ENCODE data around the gene KAZN.

KAZN gene

DNA sequence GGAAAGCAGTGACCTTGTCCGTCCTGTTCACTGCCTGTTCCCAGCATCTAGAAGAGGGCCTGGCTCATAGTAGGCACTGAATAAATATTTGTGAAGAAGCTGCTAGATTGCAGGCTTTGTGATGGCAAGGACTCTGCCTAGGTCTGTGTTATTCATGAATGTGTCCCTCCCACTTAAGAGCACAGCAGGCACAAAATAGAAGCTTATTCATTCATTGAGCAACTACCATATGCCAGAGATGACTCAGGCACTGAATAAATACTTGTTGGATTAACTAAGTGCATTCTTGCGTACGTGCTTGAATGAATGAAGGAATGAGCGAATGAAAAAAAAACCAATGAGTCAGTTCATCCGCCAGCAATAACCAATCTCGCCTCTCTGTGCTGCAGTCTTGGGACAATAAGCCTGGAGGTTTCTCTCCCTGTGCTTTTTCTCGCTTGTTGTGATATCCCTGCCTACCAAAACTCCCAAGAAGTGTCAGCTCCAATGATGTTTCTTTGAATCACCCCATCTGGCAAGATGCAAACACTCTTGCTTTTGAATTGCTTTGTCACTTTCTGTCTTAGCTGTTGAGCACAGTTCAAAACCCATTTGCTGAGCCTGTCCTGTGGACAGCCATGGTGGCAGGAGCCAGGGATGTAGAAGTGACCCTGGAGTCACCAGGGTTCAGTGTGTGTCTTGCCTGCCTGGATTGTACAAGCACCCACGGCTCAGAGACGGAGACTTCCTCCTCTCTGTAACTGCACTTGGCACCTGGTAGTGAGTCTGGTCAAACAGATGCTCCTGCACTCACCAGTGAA, 143.9 kb downstream of the KAZN start:
- Mint-ChIP-seq H3K36me3 (ENCODE audit: low read depth) (no peaks in the 10 kb centered on the region), H3K27me3 (peaks cover 52% of the 10 kb centered on the region), H3K4me3 (no peak overlapping the region), H3K4me1 (ENCODE audit: low read depth) (no peaks in the 10 kb centered on the region), H3K9me3 (no peaks in the 10 kb centered on the region), H3K27ac (no peak overlapping the region)
- DNase-seq = no peak

DNA sequence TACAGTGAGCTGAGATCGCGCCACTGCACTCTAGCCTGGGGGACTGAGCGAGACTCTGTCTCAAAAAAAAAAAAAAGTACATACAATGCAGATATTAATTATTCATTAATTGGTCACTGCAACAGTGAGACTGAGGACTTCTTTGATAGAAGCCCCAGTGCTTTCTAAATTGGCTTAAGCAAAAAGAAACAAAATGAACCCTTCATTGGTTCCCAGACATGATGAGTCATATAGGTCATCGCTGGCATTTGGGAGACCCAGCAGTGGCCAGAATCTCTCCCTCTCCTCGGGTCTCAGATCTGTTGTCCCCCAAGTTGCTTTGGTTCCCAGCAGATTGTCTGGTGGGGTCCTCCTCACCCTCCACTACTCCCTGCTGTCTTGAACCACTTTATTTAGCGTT, 144.9 kb downstream of the KAZN start:
- DNase-seq = no peak
- Mint-ChIP-seq H3K4me1 (ENCODE audit: low read depth) (no peaks in the 10 kb centered on the region), H3K27ac (no peak overlapping the region), H3K36me3 (ENCODE audit: low read depth) (no peaks in the 10 kb centered on the region), H3K9me3 (no peaks in the 10 kb centered on the region), H3K27me3 (peaks cover 47% of the 10 kb centered on the region), H3K4me3 (no peak overlapping the region)

DNA sequence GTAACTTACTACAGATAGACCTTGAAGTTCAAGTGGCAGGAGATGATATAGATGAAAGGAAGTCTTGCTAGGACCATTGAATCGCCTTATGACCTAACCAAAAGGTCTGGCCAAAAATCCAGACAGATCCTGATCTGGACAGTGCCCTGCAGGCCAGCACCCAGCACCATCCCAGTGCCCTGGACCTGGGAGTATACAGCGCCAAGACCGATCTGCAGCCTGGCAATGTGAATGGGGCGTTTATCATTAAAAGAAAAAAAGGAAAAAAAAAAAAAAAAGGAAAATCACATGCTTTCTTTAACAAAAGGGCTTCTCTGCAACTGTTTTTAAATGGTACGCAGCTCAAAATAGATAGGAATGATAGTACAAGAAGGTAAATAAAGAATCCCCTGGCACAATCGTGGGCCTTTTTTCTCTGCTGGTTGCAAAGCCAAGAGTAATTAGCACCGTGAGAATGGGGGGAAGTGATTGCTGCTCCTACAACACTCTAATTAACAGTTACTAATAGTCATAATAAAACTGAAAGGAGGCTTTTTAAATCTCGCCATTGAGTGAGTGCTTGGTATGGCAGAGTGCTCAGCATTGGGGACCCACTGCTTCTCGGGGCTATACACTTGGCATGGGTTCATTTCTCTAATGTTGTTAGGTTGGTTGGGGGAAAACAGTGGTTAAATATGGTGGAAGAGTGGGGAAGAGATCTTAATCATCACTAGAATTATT, 146.7 kb downstream of the KAZN start:
- H3K4me1 Mint-ChIP-seq (ENCODE audit: low read depth) = no peaks in the 10 kb centered on the region
- H3K9me3 Mint-ChIP-seq = no peaks in the 10 kb centered on the region
- H3K4me3 Mint-ChIP-seq = no peak overlapping the region
- no peaks in the 10 kb centered on the region for H3K36me3 Mint-ChIP-seq (ENCODE audit: low read depth)
- H3K27ac Mint-ChIP-seq = no peak overlapping the region
- DNase-seq = no peak
- peaks cover 32% of the 10 kb centered on the region for H3K27me3 Mint-ChIP-seq

DNA sequence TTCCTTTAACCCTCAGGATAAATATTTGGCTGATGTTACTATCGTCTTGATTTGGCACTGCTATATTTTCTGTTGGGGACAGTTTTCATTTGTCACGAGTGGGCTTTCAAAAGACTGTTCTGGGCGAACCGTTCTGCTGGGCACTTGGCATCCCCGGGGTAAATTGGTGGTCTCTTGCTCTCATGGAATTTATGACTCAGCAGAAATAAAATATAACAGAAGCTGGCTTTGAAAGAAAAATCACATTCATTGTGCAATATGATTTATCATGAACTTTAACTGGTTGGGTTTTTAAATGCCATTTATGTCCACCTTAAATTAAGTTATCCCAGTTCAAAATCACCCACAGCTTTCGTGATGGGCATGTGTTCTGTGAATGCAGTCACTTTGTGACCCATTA, 147.3 kb downstream of the KAZN start:
- Mint-ChIP-seq H3K27me3 (peaks cover 25% of the 10 kb centered on the region), H3K4me3 (no peak overlapping the region), H3K27ac (no peak overlapping the region), H3K36me3 (ENCODE audit: low read depth) (no peaks in the 10 kb centered on the region), H3K9me3 (no peaks in the 10 kb centered on the region), H3K4me1 (ENCODE audit: low read depth) (no peaks in the 10 kb centered on the region)
- DNase-seq = no peak

DNA sequence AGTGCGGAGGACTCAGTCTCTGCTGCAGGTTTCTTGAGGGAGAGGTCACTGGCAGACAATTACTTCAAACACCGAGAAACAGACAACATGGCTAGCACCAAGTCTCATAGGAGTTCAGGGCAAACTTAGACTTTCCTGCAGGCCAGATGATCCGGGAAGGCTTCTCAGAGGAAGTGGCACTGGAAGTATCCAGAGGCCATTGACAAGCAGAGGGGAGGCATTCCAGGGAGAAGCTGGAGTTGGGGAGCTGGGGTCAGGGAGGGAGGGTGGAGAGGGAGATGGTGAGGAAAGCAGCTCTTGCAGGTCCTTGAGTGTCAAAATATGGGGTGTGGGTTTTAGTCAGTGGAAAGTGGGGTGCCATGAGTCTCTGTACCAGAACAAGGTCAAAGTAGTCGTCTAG, 147.9 kb downstream of the KAZN start:
- no peak for DNase-seq
- peaks cover 19% of the 10 kb centered on the region for H3K27me3 Mint-ChIP-seq
- no peaks in the 10 kb centered on the region for H3K4me1 Mint-ChIP-seq (ENCODE audit: low read depth)
- H3K4me3 Mint-ChIP-seq = no peak overlapping the region
- H3K27ac Mint-ChIP-seq = no peak overlapping the region
- H3K36me3 Mint-ChIP-seq (ENCODE audit: low read depth) = no peaks in the 10 kb centered on the region
- no peaks in the 10 kb centered on the region for H3K9me3 Mint-ChIP-seq

DNA sequence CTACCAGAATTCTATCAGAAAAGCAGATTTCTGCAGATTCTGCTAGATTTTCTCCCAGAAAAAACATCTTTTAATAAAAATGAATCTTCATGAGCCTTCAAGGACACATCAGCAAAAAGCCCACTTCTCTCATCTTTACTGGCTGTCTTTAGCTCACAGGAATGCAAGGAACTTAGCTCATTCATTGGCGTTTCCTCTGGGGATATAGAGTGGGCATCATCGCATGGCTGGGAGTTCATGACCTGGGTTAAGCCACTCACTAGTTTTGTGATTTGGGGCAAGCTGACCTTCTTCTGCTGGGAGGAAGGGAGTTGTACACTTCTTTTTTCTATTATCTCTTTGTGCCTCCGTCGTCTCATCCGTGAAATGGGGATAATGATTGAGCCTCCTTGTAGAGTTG, 149.7 kb downstream of the KAZN start:
- H3K4me3 Mint-ChIP-seq = no peak overlapping the region
- DNase-seq = no peak
- no peaks in the 10 kb centered on the region for H3K9me3 Mint-ChIP-seq
- H3K36me3 Mint-ChIP-seq (ENCODE audit: low read depth) = no peaks in the 10 kb centered on the region
- no peak overlapping the region for H3K27ac Mint-ChIP-seq
- H3K4me1 Mint-ChIP-seq (ENCODE audit: low read depth) = no peaks in the 10 kb centered on the region
- peaks cover 4% of the 10 kb centered on the region for H3K27me3 Mint-ChIP-seq

DNA sequence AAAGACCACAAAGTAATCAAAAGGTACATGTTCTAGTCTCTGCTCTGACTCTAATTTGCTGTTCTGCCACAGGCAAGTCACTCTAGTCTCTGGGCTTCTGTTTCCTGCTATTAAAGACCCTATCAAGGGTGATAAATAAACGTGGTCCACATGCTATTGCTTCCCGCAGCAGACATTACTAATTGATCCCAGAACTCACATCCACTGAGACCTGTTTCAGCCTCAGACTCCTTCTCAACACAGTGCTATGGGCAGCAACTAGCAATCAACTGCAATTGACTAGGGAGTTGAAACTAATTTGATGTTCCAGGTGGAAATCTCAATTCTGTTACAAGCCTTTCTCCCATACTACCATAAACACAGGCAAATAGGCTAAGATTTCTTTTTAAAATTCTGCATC, 150.5 kb downstream of the KAZN start:
- Mint-ChIP-seq H3K27ac (no peak overlapping the region), H3K4me1 (ENCODE audit: low read depth) (no peaks in the 10 kb centered on the region), H3K9me3 (no peaks in the 10 kb centered on the region), H3K27me3 (no peaks in the 10 kb centered on the region), H3K36me3 (ENCODE audit: low read depth) (no peaks in the 10 kb centered on the region), H3K4me3 (no peak overlapping the region)
- no peak for DNase-seq

DNA sequence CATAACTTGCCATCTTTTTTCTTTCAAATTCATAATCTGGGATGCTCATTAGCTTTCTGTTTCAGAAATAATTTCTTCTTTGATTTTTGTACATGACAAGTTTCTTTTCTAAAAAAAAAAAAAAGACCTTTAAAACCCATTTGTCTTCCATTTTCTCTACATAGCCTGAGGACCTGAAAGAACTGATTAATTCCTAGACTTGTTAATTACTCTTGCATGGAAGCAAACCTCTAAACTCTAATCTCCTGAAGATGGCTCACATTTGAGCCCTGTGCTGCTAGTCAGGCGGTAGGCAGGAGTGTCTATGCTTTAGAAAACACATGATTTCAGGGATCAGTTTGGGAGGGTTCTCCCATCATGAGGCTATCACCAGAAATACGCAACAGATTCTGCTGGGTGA, 152.0 kb downstream of the KAZN start:
- Mint-ChIP-seq H3K36me3 (ENCODE audit: low read depth) (no peaks in the 10 kb centered on the region), H3K27ac (no peak overlapping the region), H3K27me3 (peaks cover 3% of the 10 kb centered on the region), H3K4me3 (no peak overlapping the region), H3K4me1 (ENCODE audit: low read depth) (no peaks in the 10 kb centered on the region), H3K9me3 (no peaks in the 10 kb centered on the region)
- DNase-seq = no peak

DNA sequence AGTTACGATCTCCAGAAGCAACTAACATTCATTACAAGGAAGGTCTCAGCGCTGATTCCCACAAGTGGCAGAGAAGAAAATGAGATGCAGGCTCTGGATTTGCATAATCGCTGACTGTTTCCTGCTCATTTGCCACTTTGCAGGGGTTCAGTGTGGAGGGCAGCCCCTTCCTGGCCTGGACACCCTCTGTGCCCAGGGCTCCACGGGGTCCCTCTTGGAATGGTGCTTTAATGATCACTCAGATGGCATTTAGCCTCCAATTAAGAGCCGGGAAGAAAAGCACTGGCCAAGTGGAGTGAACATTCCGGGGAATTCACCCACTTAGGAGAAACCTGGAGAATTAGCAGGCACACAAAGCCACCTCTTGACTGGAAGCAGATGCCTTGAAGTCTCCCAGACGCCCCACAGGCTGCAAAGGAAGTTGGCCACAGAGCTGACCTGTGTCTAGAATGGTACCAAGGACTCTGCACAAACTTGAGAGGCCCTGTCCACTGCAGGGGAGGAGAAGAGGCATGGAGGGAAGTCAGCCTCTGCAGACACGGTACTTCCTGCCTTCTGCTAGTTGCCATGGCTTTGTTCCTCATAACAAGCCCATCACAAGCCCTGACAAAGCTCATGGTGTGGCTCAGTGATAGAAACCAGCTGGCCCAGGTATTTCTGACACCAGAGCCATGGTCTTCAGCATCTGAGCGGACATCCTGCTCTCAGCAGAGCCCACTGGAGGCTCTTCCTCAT, 157.2 kb downstream of the KAZN start:
- Mint-ChIP-seq H3K9me3 (no peaks in the 10 kb centered on the region), H3K4me3 (no peak overlapping the region), H3K4me1 (ENCODE audit: low read depth) (no peaks in the 10 kb centered on the region), H3K27ac (no peak overlapping the region), H3K27me3 (peaks cover 10% of the 10 kb centered on the region), H3K36me3 (ENCODE audit: low read depth) (no peaks in the 10 kb centered on the region)
- no peak for DNase-seq

DNA sequence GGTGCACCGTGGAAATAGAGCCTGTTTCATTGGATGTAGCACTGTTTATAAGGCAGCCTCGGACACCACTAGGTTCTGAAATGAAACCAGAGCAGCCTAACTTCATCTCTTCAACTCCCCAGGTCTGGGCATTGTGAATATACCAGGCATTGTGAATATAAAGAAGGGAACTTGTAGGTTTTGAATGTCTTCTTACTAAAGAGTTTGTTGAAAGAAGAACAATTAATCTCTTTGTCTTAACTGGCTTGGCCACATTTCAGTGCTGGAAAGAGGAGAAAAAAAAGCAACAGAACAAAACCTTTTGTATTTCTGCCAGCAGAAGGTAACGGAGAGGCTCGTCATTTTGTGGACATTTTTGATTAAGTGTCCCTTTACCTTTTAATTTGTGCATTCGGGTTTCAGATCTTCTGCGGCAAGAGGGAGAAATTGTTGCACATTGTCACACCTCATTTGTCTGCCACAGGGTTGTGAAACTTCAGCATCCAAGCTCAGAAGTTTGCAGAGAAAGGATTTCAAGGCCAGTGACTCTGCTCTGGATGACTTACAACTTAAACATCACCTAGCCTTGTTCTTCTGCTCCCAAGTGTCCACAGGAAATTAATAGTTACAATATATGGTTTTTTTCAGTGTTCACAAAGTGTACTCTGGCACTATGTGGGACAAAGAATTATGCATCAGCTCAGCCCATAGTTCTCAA, 158.3 kb downstream of the KAZN start:
- no peak for DNase-seq
- no peaks in the 10 kb centered on the region for H3K9me3 Mint-ChIP-seq
- peaks cover 12% of the 10 kb centered on the region for H3K27me3 Mint-ChIP-seq
- H3K4me3 Mint-ChIP-seq = no peak overlapping the region
- H3K4me1 Mint-ChIP-seq (ENCODE audit: low read depth) = no peaks in the 10 kb centered on the region
- no peak overlapping the region for H3K27ac Mint-ChIP-seq
- H3K36me3 Mint-ChIP-seq (ENCODE audit: low read depth) = no peaks in the 10 kb centered on the region

DNA sequence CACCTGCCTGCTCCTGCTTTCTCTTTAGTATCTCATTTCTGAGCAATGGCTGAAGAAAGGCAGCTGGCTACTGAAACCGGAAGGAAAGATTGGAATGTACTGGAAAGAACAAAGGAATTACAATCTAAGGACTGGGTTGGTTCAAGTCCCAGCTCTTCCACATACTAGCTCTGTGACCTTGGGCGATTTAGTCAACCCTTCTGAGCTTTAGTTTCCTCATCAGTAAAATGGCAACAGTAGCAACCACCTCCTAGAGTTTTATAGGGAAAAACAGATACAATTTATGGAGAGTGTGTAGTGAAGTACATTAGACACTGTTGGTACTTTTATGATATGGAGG, 158.8 kb downstream of the KAZN start:
- no peaks in the 10 kb centered on the region for H3K4me1 Mint-ChIP-seq (ENCODE audit: low read depth)
- no peak overlapping the region for H3K4me3 Mint-ChIP-seq
- peaks cover 14% of the 10 kb centered on the region for H3K27me3 Mint-ChIP-seq
- DNase-seq = no peak
- no peaks in the 10 kb centered on the region for H3K36me3 Mint-ChIP-seq (ENCODE audit: low read depth)
- no peaks in the 10 kb centered on the region for H3K9me3 Mint-ChIP-seq
- no peak overlapping the region for H3K27ac Mint-ChIP-seq

DNA sequence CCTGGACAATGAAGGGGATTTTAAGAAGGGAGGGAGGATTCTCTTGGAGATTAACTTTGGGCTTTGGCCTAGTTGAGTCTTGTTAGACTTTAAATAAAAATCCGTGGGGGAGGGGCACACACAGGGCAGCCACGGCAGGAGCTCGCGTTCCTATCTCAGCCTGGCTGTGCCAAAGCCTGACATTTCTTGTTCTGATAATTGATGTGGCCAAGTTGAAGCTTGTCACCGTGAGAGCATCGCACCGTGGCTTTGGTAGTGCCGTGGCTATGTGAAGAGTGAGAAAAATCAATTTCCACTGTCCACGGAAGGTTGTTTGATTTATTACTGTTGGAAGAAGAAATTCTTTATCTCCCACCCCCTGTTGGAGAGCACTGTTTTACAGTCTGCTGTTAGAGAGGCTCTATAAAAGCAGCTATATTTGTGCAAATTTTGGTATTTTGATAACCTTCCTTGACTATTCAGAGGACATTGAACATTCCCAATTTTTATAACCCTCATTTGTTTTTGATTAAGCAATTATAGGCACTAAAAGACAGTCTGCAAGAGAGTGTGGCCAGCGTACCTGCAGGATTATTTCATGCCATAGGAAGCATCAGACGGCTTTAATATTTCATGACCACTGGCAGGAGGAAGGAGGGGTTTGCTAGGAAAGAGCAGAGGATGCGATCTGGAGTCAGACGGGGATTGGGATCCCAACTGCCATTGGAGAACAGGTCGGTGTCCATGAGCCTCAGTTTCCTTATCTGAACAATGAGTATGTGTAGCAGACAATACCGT, 160.7 kb downstream of the KAZN start:
- no peaks in the 10 kb centered on the region for H3K4me1 Mint-ChIP-seq (ENCODE audit: low read depth)
- no peak overlapping the region for H3K27ac Mint-ChIP-seq
- no peaks in the 10 kb centered on the region for H3K9me3 Mint-ChIP-seq
- peaks cover 17% of the 10 kb centered on the region for H3K27me3 Mint-ChIP-seq
- no peaks in the 10 kb centered on the region for H3K36me3 Mint-ChIP-seq (ENCODE audit: low read depth)
- DNase-seq = no peak
- H3K4me3 Mint-ChIP-seq = no peak overlapping the region

DNA sequence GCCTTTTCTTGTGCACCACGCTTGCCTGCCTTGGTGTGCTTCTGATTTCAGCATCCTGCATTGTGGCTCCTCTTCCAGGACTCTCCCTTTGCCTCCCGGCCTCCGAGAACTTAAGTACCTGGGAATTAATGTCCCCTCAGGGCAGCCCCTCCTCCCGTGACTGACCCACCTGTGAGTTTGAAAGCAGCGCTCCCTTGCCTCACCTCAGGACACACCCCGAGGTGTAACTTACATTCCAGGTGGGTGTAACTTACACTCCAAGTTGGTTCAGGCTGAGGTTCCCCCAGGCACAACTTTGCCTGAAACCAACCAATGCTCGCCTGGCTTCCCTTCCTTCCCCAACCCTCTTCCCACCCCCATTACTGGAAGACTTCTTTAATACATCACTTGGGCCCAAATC, 161.4 kb downstream of the KAZN start:
- DNase-seq = no peak
- Mint-ChIP-seq H3K27ac (no peak overlapping the region), H3K27me3 (peaks cover 19% of the 10 kb centered on the region), H3K4me3 (no peak overlapping the region), H3K9me3 (no peaks in the 10 kb centered on the region), H3K4me1 (ENCODE audit: low read depth) (no peaks in the 10 kb centered on the region), H3K36me3 (ENCODE audit: low read depth) (no peaks in the 10 kb centered on the region)

DNA sequence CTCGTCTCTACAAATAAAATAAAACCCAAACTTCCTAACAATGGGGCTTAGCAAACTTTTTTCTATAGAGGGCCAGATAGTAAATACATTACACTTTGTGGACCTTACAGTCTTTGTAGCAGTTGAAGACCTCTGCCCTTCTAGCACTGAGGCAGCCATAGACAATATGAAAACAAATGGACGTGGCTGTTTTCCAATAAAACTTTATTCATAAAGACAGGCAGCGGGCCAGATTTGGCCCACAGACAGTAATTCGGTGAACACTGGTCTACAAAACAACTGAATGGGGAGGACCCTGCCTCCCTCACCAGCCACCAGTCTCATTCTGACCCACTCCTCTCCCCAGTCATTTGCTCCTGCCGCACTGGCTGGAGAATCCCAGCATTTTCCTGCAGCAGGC, 162.3 kb downstream of the KAZN start:
- Mint-ChIP-seq H3K27ac (no peak overlapping the region), H3K4me3 (no peak overlapping the region), H3K9me3 (no peaks in the 10 kb centered on the region), H3K36me3 (ENCODE audit: low read depth) (no peaks in the 10 kb centered on the region), H3K4me1 (ENCODE audit: low read depth) (no peaks in the 10 kb centered on the region), H3K27me3 (peaks cover 25% of the 10 kb centered on the region)
- DNase-seq = no peak
